Measurements from ENCODE around the gene ULBP1.
"Not testable (repeated sequence)": the region's sequence is repeated elsewhere in the genome, so short reads cannot be mapped to it uniquely, and the experiment has no call there.

The ULBP1 gene

DNA sequence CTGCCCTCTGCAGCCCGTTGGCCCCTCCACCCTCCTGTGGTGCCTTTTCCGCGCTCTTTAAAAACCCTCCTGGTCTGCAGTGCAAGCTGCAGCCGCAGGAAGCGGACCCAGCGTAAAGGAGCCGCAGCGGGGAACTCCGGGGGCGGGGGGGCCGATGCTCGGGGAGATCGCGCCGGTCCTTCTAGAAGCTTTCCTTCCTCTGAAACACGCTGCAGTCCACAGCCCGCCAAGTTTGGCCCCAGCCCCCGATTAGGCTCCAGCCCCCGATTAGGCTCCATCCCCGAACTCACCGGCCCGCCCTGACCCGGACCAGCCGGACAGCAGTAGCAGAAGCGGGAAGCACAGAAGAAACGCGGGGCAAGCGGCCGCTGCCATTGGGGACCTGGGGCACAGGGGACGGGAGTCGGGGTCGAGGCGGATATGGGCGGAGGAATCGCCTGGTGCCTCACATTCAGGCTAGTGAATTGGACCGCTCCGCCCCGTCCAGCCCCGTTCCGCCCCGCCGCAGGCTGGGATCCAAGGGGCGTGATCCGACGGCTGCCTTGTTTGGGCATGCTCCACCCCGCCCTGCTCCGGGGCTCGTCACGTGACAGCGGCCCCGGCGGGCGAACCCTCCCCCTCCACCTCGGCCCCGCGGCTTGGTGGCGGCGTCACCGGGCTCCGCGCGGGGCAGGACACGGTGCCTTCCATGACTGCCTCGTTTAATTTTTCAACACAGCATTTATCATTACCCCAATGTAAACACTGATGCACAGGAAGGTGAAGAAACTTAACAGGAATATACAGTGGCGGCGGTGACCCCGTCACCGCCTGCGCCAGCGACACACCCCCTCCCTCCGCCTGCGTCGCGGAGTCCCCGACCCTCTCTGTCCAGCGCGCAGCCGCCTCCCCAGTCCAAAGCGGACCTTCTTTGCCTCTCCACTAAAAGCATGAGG lies 41.3 kb downstream of the ULBP1 start:
- DNase-seq, result peak in 49 of 51 donors; percentile 4 to 87 (median 68)

DNA sequence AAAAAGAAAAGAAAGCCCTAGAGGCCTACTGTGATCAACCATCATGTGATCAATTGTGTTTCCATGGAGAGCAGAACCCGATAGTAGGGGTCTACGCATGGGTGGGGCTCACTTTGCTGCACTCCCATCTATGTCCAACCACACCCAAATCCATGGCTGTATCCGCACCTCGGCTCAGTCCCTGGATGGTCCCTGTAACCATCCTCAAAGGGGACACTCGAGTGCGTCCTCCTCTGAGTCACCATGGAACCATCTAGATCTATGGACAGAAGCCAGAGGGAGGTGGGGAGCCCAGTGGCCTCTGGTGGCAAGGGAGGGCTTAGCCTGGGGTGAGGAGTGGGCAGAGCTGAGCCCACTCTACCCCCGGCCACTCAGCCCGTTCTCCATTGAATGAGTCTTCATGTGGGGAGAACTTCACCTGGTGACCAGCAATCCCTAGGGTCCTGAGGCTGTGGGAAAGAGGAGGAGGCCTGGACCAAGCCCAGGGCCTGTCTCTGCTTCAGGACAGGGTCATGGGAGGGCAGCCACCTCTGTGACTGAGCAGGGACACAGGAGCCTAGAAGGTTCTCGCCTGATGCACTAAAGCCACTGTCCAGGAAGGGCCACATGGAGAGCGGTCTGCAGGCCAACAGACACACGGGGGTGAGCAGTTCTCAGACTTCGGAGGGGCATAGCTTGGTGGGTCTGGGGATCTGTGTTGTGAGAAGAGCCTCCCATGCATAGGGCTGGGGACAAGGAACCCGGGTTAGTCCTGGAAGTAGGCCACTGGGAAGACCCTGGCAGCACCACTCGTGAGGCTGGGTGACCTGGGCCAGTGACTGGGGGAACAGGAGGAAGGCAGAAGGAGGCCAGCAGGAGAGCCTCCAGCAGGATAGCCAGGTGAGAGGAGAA lies 42.3 kb downstream of the ULBP1 start:
- DNase-seq, result no peak

DNA sequence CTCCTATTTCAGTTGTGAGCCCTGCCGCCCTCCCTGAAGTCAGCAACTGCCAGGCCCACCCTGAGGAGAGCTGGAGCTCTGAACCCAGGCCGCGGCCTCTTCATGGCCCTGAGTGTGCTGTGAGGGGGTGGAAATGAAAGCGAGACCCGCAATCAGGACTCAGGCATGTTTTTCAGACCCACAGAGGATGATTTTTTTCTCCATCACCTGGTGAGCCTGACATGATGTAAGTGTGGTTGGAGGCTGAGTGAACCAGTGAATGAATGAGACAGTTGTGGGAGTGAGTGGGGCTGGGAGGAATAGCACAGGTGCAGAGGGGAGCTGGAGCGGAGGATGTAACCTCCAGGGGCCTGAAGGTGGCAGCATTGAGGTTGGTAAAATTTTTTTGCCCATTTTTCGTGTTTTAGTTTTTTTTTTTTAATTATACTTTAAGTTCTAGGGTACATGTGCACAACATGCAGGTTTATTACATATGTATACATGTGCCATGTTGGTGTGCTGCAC lies 43.3 kb downstream of the ULBP1 start:
- peak in 2 of 51 donors; percentile 2 to 4 for DNase-seq

DNA sequence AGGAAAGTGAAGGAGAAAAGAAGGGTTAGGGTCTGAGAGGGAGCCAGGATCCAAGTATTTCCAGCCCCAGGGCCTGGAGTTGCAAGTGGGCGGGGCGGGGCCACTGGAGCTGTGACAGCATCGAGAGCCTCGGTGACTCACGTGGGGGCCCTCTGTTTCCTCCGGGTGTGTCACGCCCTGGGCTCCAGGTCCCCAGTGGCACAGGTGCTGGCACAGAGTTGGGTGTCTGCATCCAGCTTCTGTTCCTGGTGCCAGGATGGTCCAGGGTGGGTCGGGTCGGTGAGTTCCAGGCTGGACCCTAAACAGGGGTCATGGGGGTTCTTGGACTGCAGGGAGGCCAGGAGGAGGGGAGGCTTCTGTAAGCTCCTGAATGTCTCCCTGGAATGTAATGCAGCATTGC lies 44.8 kb downstream of the ULBP1 start:
- DNase-seq, result no peak

GRCh38 chr6:150012846-150013784 lies 49.4 kb downstream of the ULBP1 start:
- not testable (repeated sequence) for DNase-seq

DNA sequence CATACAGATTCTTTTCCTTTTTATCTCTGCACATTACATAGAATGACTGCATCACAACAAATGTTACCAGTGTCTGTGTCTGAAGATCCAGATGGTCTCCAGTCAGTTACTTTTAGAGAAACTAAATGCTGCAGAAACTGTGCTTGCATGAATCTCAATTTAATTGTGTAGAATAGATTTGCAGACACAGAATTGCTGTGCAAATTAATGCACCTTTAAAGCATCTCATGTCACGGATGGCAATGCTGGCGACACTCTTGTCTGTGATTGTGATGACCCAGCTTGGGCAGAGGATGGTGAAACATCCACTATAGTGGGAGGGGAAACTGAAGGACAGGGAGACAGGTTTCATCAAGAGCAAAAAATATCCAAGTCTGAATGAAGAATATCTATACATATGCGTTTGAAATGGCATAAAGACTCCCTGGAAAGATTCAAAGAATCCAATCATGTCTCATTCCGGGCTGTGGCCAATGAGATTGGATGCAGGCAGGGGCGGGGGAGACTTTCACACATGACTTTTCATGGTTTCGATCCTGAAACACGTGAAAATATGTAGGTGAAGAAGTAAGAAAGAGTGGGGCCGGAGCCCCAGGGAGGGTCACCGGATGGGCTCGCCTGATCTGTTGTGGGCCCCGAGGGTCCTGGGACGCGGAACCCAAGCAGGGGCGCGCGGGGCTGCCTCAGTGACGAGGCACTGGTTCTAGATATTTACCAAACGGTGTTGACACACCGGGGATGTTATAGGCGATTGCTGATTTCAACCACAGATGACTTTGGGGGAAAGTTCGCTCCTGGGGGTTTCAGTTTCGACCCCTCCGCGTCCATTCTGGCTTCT lies 50.3 kb downstream of the ULBP1 start:
- not testable (repeated sequence) for DNase-seq

DNA sequence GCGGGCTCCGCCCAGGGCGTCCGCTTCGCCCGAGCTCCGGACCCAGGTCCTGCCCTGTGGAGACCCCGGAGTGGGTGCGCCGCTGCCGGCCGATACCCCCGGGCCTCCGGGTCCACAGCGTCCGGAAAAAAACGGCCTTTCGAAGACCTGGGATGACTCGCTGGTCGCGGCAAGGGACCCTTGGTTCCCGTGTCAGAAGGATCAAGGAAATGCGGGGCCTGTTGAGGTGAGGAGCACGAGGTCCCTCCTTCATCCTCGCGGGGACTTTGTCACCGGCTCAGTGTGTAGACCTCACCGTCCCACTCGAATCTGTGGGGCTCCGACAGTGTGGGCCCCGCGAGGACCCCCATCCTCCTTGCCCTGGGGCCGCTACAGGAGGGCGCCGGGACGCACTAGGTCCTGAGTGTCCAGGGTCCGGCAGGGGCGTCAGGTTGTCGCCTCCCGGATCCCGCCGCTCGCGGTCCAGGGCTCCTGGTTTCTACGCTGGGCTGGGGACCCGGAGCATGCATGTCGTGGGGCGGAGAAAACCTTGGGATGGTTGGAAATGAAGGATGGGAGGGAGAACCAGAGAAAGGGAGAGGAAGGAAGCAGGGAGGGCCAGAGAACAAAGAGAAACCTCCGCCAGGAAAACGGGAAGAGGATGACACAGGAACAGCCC lies 51.0 kb downstream of the ULBP1 start:
- not testable (repeated sequence) for DNase-seq

GRCh38 chr6:150015281-150016001 lies 51.7 kb downstream of the ULBP1 start:
- DNase-seq, result not testable (repeated sequence)

DNA sequence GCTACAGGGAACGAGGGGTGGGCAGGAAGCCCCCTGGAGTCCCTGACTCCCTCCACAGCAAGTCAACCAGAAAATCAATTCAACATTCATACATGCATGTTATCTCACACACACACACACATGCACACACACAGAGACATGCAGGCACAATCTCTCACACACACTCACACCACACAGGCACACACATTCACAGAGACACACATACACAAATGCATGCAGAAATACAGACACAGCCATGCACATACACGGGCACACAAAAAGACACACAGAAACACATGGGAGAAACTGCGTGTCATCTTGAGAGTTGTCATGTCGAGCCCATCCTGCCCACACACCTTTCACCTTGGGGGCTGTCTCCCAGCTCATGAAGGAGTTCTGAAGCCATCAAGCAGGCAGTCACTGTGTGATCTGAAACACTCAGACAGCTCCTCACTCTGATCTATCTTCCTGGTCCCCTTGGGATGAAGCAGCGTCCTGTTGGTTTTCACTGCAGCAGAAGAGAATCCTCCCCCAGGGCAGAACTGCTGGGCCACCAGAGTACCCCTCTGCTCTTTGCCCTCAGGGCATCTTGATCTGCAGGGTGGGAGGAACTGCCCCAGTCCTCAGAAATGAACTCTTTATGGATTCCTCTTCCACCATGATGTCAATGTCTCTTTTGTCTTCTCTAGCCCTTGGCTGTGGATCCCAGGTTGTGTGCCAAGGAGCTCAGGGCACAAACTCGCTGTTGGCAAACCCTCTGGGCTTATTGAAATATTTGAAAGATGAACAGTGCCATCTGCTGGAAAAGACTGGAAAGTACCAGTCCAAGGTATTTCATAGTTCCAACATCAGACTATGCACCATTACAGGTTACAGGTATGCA lies 52.8 kb downstream of the ULBP1 start:
- peak in 45 of 51 donors; percentile 2 to 82 (median 36) for DNase-seq

DNA sequence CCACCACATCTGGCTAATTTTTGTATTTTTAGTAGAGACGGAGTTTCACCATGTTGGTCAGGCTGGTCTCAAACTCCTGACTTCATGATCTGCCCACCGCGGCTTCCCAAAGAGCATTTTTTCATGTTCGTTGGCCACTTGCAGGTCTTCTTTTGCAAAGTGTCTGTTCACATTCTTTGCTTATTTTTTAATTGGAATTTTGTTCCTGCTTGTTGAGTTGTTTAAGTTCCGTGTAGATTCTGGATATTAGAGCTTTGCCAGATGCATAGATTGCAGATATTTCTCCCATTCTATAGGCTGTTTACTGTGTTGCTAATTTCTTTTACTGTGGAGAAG lies 53.4 kb downstream of the ULBP1 start:
- not testable (repeated sequence) for DNase-seq

- DNase-seq, result no peak
These were observed 55.3 kb downstream of the ULBP1 start for GRCh38 chr6:150018846-150019580.

DNA sequence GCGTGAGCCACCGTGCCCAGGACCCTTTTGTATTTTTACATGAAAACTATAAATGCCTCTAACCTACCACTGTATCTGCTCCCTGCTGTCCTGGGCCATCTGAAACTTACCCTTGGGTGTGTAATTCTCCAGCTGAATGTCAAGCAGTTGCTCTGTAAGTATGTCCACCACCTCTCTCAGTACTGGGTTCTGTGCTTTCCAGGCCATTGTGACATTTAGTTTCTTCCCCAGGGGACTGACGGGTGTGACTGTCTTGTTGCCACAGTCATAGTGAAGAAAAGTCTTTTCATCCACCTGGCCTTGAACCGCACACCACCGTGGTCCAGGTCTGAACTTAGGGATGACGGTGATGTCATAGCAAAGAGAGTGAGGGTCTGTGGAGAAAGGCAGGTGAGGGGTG lies 58.1 kb downstream of the ULBP1 start:
- DNase-seq, result not testable (repeated sequence)

Data from hypothalamus (tissue), 51 donors.